Midbrain (tissue), 1 donor: Measurements from ENCODE around the gene ENTPD8.
"Not testable (repeated sequence)": the region's sequence is repeated elsewhere in the genome, so short reads cannot be mapped to it uniquely, and the experiment has no call there.

Experiments used
- DNase-seq: peaks from one replicate; lab custom pipeline; 2025; lab: John Stamatoyannopoulos, UW

The ENTPD8 gene

DNA sequence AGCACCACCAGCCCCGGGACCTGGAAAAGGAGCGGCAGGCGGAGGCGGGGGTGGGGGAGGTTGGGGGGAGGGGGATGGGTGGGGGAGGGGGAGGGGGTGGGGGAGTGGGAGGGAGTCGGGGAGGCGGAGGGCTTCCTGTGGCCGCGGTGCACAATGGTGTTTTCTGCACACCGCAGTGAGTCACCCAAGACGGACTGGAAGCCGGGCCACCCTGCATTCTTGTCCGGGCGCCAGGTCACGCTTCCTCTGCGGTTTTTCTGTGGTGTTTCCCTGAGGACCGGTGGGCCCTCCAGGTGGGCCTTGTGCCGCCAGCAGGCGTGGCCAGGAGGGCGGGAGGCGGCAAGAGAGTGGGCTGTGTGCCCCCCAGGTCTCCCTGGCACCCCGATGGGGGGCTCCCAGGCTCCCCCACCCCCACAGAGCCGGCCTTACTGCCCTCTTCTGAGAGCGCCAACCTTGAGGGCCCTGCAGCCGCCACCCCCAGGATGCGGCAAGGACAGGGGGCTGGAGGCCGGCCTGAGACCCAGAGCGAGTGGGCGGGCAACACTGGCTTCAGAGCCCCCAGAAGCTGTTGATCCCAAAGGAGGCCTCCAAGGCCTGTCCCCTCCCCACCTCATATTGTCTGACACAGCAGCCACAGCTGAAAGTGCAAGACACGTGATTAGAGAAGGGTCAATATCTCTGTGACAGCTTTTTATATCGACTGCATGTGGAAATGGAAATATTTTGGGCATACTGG, 29.3 kb downstream of the ENTPD8 start:
- DNase-seq, result no peak

DNA sequence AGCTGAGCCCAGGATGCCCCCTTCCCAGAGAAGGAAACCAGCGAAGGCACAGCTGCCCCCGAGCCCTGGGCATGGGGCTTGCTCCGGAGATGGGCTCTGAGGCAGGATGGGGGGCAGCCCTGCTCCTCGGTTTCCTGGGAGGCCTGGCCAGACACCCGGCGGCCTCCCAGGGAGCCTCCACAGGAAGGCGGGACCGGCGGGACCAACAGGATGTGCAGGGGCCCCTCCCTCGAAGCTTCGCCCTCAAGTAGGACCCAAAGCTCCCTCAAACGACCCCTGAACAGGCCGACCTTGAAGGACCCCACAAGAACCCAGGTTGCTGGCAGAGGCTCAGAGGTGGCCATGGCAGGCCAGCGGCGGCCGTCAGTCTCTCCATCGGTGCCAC, 29.9 kb downstream of the ENTPD8 start:
- no peak for DNase-seq

DNA sequence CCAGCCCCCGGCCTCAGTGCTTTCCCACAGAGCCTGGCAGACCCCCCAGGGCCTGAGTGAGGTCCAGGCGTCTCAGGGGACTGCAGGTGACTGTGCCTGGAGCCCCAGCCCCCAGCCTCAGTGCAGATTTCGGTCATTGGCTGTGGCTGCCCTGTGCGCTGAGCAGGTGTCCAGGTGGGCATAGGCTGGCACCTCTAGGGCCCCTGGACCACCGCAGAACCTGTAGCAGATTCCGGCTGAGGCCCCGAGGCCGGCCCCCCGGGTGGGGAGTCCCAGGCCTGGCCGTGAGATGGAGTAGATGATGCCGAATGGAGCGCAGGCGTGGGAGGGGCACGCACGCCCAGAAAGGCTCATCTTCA, 30.3 kb downstream of the ENTPD8 start:
- no peak for DNase-seq

DNA sequence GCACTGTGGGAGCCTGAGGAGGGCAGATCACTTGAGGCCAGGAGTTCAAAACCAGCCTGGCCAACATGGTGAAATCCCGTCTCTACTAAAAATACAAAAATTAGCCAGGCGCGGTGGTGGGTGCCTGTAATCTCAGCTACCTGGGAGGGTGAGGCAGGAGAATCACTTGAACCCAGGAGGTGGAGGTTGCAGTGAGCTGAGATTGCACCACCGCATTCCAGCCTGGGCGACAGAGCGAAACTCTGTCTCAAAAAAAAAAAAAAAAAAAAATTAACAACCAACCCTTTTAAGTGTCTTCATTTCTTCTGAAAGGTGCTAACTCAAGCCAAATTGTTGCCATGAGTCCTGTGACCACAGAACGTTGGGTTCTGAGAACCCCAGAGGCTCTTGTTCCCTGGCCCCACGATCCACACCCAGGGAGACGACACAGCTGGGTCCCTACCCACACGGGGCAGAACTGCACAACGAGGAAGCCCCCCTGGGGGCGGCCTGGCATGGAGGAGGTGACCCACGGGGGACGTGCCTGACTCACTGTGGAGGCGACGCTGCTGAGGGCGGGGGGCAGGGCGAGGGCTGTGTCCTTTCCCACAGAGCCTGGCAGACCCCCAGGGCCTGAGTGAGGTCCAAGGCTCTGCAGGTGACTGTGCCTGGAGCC, 30.8 kb downstream of the ENTPD8 start:
- DNase-seq, result not testable (repeated sequence)

DNA sequence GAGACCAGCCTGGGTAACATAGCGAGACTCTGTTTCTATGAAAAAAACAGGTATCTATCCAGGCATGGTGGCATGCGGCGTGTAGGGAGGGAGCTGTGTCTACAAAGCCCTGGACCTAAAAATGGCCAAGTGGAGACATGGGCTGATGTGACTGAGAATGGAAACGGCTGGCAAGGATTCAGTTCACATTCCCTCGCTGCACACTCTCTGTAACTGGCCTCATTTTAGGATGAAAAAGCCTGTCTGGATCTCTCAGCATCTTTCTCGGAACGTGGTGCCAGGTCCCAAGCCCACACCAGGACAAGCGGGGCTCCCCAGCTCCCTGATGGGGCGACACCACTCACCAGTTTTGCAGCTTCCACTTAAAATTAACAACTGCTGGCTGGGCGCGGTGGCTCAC, 31.6 kb downstream of the ENTPD8 start:
- no peak for DNase-seq

DNA sequence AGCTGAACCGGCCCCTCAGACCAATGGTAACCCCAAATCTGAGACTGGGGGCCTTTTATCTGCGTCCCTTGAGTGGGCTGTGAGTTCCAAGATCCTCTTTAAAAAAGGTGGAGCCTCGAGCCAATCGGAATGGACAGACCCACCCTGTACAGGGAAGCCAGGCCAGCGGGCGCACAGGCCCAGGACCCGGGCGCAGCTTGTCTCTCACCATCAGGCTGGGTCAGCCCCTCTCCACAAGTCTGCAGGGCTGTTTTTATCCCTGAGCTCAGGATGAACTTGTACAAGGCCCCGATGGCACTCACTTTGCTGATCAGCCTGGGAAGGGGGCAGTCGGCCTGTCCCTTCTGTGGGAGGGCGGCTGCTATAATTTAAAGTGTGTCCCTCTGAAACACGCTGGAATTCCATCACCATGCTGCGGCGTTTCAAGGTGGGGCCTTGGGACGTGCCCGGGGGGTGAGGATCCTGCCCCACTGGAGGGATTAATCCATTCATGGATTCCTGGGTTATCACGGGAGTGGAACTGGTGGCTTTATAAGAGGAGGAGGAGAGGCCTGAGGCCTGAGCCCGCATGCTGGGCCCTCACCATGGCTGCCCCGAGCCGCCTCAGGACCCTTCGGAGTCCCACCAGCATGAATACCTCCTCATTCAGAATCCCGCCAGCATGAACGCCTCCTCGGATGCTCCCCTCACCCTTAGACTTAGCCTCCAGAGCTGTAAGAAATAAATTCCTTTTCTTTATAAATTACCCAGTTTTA, 32.3 kb downstream of the ENTPD8 start:
- DNase-seq, result no peak

DNA sequence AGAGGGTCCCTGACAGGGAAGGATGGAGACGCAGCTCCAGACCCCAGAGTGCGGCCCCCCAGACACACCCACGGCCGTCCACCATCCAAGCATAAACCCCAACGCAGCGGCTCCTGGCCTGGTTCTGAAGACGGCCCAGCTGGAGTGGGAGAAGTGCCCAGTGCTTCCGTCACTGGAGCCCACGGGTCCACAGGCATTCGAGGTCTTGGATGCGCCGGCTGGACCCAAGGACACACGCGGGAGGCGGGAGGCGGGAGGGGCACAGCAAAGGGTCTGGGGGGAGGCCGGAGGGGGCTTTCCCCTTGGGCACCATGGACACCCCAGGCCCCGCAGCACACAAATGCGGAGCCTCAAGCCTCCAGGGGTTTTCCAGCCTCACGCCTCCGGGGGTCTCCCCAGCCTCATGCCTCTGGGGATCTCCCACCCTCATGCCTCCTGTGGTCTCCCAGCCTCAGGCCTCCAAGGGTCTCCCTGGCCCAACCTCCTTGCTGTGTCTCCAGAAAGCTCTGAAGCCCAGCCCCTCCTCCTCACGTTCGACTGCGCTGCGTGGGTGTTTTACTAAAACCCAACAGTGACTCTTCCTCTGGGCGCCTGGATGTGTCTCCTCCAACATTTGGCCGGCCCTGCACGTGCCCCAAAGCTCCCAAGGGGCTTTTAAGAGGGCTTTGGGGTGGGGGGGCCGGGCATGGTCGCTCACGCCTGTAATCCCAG, 33.4 kb downstream of the ENTPD8 start:
- DNase-seq, result no peak

DNA sequence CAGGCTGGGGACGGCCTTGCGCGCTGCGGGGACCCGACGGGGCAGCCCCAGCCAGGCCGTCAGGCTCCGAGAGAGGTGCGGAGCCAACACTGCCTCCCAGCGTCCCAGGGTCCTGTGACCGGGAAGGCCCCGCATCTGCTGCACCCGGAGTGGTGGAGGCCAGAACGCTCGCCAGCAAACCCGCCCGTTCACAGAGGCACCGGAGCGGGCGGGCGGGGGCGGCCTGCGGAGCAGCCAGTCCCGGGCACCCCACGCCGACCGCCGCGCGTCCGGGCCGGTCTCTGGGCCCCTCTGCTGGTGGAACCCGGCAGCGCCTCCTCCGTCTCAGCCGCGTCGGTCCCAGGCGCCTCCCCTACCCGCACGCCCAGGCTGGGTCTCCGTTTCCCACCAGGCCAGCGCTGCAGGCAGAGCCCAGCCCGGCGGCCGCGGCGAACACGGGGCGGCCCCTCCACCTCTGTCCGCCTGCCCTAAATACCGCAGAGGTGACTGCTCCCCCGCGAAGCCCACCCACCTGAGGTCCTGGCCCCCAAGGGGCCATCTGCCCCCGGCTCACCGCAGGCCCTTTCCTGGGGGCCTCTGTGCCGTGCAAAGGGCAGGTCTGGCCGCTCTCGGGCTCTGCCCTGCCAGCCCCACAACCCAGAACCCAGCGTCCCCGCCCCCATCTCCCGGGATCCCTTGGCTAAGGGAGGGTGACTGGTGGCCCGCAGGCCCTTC, 34.1 kb downstream of the ENTPD8 start:
- peak; percentile 47 for DNase-seq

DNA sequence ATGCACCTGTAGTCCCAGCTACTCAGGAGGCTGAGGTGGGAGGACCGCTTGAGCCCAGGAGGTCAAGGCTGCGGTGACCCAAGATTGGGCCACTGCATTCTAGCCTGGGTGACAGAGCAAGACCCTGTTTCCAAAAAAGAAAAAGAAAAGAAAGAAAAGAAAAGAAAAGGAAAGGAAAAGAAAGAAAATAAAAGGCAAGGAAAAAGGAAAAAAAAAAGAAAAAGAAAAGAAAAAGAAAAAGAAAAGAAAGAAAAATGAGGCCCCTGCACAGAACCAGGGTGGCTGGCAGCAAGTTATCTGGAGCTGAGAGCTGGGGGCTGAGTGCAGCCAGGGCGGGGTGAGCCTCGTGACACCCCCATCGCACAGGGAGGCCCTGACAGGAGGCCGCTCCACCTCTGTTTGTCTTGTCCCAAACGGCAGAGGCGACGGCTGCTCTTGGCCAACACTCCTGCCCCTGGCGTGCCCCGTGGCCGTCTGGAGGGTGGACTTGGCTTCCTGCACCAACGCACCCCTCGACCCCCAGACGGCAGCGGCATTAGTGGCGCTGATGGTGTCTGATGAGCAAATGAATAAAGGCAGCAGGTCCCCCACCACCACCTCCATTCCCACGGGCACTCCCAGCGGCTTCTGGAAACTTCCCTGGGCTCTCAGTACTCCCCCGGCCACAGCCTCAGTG, 34.9 kb downstream of the ENTPD8 start:
- no peak for DNase-seq

DNA sequence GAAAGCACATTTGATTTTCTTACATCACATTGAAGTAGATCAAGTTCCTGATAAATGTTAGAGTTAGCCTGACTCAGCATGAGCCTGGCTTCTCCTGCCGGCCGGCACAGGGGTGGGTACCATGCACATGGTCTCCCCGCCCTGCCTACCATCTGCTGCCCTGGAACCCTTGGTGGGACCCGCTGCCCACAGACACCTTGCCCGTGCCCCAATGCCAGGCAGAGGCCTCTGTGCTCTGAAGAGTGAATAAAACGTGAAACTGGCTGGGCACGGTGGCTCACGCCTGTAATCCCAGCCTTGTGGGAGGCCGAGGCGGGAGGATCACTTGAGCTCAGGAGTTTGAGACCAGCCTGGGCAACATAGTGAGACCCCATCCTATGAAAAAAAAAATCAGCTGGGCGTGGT, 35.5 kb downstream of the ENTPD8 start:
- DNase-seq, result no peak

DNA sequence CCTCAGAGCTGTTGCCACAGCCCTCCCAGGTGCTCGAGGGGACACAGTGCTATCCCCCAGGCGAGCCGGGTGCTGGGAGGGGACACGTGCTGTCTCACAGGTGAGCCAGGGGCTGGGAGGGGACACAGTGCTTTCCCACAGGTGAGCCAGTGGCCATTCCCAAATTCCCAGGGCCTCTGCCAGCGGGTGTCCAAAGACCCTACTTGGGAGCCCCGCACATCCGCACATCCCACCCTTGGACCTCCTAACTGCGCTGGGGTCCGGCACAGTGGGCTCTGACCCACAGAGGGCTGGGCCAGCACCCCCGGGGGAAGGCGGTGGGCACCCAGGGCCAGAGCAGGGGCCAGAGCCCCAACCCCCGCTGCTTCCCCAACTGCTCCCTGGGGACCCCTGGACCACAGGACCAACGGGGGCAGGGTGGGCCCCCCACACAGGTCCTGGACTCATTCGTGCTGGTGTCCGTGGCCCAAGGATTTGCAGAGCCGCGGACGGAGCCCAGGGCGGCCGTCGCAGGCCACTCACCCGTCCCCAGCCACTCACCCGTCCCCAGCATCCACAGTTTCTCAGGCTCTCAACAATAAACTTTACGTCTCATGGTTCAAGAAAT, 36.1 kb downstream of the ENTPD8 start:
- no peak for DNase-seq

DNA sequence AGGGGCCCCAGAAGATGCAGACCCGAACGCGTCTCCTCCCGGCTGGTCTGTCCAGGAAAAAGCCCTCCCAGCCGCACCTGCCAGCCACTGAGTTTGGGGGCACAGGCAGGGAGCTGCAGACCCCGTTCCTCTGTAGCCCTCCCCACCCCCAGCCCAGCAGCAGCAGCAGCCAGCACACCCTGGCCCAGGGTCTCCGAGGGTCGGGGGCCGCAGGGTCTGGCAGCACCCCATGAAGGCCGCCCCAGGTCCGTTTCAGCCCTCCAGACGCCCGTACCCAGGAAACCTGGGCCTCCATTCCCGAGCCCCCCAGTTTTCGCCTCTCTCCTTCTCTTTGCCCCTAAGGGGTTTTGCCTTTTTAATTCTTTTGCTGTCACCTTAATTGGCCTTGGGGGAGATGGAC, 37.9 kb downstream of the ENTPD8 start:
- DNase-seq, result no peak

DNA sequence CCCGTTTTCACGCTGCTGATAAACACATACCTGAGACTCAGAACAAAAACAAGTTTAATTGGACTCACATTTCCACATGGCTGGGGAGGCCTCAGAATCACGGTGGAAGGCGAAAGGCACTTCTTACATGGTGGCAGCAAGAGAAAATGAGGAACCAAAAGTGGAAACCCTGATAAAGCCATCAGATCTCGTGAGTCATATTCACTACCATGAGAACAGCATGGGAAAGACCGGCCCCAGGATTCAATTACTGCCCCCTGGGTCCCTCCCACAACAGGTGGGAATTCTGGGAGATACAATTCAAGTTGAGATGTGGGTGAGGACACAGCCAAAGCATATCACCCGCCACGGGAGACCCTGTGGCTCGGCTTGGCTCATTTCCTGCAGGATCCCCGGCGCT, 38.4 kb downstream of the ENTPD8 start:
- no peak for DNase-seq

DNA sequence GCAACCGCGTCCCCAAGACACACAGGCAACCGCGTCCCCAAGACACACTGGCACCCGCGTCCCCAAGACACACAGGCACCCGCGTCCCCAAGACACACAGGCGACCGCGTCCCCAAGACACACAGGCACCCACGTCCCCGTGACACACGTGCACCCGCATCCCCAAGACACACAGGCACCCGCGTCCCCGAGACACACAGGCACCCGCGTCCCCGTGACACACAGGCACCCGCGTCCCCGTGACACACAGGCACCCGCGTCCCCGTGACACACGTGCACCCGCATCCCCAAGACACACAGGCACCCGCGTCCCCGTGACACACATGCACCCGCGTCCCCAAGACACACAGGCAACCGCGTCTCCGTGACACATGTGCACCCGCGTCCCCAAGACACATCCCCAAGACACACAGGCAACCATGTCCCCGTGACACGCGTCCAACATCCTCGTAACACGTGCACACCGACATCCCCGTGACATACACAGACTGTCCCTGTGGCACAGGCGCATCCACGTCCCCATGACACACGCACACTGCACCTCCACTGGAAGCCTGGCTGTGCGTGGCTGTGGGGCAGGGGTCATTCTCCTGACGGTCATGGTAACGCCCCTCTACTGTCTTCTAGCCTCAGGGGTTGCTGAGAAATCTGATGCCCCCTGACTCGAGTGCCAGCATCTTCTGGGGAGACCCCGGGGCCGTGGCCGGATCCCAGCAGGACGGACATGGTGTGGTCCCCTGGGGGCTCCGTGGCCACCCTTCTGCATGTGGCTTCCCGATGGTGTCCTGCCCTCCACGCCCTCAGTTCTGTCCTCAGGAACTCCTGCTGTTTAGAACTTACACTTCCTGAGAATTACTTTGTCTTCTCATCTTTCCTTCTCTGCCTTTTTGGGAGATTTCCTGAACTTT, 42.3 kb downstream of the ENTPD8 start:
- DNase-seq, result no peak

DNA sequence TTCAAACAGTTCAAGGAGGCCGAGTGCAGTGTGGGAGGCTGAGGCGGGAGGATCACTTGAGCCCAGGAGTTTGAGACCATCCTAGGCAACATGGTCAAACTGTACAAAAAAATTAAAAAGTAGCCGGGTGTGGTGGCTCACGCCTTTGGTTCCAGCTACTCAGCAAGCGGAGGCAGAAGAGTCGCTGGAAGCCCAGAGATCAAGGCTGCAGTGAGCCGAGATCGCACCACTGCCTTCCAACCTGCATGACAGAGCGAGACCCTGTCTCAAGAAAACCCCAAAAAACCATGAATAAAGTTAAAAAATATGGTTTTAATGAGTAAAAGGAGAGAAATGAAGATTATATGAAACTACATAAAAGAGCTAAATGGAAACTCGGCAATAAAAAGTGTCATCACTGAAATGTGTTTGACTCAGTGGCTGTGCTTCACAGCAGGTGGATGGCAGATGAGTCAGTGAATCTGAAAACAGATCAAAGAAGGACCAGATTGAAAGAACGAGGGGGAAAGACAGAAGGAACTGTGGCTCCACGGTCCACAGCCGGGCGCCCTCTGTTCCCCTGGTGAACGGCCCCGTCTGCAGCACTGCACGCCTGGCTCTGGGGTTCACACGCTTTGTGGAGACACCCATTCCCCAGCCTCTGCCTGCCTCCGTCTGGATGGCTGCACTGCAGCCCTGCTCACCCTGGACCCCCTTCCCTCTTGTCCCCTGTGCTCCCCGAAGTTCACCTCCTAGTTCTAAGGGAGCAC, 43.3 kb downstream of the ENTPD8 start:
- DNase-seq, result no peak

DNA sequence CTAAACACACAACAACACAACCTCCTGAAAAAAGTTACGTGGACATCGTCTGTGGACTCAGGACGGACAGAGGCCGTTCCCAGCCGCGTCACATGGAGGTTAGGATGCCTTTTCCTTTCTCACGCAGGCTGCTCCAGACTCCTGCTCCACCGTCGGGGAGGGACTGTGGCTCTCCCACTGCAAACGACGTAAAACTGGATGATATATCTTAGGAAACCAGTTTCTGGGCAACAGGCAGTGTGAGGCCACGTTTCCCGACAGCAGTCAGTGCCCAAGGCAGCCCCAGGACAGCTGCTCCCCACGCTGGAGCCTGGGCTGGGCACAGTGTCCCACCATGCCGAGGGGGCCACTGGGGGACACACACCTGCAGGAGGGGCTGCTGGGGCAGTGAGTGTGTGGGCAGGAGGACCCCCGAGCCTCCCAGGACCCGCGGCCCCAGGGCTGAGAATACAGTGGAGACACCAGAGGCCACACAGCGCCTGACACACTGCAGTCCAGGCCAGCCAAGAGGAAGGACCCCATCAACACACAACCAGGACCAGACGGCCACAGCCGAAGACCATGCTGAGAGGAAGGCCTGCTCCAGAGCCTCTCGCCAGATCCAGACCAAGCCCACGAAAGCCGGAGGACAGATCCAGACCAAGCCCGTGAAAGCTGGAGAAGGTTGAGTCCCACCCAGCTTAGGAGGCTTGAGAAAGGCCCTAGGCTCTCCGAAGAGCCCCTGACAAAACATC, 44.4 kb downstream of the ENTPD8 start:
- no peak for DNase-seq

DNA sequence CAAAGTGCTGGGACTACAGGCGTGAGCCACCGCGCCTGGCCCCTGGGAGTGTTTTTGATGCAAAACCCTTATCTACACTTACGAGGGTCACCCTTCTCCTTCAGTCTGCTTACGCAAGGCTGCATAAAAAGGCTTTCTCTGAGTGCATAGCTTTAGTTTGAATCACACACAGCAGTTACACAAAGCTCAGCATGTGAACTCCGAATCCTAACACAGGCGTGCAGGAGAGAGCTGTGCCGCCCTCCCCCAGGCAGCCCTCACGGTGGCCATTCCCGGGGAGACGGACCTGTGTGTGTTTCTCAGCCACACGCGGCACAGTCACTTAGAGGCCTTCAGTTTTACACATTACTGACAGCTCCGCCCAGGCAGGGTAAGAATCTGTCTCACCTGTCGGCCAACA, 44.9 kb downstream of the ENTPD8 start:
- DNase-seq, result no peak

DNA sequence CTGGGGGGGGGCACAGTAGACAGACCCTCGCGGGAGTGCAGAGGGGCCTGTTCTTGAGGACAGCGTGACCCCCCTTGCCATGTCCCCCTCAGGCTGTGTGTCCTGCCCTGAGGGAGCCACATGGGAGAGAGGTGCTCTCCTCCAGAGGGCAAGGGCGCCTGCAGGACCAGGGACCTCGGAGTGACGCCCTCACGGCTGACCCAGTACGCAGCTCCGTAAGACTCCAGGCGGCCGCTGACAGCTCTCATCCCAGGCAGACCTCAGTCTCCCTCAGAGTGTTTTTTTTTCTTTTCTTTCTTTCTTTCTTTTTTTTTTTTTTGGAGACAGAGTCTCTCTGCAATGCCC, 45.5 kb downstream of the ENTPD8 start:
- no peak for DNase-seq
